Measurements from ENCODE around the gene EN1.
A peak's percentile ranks its signal among the peaks of the same experiment; 100 is the strongest.

EN1 gene

GRCh38 chr2:118855451-118856279, 8.2 kb upstream of the EN1 start:
- peak; percentile 42 for DNase-seq

DNA sequence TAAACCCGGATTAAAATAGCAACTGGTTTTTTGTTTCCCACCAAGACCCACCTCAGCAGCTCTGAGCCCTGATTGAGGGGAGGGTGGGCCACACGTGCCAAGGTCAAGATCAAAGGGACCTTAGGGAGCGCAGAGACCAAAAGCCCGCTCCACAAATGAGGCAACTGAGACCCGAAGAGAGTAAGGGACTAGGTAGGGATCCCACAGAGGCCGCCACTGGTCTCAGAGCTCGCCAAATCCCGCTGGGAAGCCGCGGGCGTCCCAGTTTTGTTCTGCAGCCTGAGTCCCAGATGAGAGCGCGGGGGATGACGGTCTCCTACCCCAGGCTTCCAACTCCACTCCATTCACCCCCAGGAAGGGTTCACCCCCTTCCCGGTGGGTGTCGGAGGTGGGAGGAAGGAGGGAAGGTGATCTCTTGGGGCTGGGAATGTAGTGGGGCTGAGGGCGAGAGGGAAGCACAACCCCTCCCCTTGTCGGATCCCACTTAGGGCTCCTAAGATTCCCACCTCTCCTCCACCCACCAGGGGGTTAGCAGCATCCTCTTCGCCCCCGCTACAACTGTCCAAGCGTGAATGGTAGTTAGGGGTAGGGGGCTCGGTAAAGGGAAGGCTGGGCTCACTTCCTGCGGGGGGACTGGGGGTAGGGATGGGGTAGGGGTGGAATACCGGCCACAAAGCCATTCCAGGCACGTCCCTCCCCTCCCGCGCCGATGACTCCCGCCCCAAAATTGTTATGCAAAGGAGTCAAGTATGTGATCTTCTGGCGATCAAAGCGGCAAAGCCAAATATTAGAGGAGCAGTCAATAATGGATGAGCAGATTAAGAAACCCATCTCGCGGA, 7.3 kb upstream of the EN1 start:
- no peak for DNase-seq

DNA sequence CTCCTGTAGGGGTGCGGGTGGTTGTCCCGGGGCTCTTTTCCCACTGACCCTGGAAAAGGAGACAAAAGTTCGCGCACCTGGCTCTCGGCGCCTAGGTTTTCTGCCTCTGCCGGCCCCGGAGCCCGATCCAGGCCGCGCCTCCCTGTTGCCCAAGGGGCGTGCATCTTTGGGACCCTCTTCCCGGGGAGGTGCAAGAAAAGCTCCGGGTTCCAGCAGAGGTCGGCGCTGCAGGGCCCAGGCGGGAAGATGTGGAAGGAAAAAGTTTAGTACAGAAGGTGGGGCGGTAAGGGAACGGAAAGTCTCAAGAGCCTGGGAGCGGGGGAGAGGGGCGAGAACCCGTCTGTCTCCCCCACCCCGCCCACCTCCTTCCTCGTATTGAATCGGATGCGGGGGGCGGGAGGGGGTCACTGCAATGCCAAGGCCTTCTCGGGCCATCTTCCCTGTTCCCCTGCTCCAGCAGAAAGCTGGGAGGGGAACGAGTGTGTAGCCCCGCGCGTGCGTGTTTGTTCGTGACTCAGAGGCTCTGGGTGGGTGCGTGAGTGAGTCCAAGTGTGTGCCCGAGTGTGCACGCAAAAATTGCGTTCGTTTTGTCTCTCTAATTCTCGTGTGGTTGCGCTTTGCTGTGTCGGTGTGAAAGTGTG, 6.3 kb upstream of the EN1 start:
- no peak for DNase-seq

- no peak for DNase-seq
Measured at GRCh38 chr2:118853129-118853640, 5.7 kb upstream of the EN1 start.

GRCh38 chr2:118852605-118853128, 5.2 kb upstream of the EN1 start:
- DNase-seq = no peak

DNA sequence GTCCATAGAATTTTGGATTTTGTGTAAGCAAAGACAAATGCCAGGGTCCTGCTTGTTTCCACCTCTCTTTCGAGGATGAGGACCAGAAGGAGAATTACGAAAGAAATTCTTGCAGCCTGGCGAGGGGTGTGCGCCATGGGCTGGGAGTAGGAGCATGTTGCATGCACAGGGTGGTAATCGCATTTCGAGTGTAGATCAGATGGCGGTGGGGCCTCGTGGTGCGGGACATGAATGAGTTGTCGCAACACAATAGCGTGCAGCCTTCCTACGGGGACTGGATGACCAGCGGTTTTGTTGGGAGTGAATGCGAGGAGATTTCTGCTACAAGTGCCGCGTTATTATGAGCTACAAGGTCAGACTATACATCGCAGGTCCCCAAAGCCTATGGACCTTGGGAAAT, 4.2 kb upstream of the EN1 start:
- no peak for DNase-seq

DNA sequence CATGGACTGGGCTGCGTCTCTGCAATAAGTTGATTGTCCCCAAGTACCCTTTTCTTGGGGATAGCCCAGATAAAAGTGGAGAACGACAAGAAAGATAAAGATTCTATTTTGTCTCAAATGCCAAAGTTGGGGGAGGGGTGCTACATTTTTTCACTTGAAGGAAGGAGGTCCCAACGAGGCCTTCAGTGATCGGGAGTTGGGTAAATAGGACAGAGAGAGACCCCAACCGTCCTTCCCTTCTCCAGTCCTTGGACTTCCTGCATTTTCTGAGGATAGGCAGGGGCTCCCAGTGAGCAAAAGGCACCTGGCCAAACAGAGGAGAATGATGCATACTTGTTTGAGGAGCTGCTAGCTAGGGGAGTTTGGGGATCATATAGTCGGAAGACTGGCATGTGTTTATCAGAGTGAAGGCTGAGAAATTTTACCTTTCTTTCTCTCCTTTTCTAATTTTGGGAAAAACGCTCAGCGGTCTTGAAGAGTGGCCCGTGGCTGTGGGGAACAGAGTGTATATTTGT, 3.5 kb upstream of the EN1 start:
- no peak for DNase-seq

DNA sequence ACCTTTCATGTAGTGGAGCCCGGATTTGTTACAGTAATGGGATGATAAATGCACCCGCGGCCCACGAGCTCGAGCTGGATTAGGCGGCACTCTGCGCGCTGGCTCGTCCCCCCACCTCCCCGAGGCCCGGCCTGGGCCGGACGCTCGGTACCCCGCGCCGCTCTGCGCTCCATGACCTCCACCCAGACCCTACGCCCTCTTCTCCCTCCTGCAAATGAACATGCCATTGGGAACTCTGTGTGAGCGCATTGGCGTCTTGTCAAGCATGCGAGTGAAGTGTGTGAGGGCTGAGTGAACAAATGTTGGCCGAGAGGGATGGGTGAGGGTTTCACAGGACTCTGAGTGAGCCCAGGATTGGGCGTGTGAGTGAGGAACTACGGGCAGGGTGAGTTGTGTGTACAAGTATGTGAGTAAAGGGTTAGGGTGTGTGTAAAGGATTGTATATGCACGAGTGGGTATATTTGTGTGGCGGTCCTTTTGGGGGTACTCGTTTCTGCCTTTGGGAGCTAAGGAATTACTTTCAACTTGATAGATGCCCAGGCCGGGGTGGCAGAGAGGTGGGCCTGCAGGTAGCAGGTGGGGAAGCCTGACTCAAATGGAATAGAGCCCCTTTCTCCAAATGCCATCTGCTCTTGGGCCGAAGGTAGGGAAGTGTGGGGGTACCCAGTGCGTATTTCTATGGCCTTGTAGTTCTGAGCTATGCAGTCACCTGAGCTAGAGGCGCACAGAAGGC, 2.9 kb upstream of the EN1 start:
- DNase-seq = no peak

DNA sequence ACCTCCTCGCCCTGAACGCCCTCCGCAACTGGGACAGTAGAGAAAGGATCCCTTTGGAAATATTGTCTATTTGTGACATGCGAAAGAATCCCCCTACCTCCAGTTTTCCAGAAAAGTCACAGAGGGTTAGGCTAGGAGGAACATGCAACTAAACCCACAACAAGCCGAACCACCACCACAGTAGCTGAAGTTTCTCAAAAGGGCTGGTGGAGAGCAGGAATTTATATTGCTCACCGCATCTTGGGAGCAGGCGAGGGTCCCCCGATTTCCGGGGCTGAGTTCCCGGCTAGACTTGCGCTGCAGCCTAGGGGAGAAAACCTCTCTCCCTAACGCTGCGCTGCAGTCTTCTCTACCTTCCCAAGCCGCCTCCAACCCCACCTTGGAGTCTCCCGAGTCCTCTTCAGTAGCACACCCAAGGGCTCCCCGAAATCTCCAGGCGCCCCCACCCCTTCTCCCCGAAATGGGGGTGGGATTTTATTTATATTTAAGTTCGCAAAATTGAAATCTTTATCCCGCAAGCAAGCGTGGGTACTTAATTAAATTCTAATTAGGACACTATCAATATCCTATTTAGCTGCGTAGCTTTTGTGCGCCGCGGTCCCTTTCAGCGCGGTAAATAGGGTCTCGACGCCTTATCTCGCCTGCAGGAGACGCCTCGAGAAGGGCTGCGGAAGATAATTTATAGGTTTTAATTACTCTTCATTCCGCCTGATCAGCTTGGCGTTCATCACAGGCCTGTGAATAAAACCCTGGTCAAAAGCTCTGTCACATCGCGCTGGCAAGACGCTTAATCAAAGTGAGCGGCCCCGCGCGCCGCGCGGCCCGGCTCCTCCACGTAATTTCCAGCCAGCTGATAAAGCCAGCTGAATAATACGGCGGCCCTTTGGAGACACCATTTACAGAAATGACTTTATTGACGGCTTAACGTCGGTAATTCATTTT, 2.0 kb upstream of the EN1 start:
- DNase-seq = no peak

DNA sequence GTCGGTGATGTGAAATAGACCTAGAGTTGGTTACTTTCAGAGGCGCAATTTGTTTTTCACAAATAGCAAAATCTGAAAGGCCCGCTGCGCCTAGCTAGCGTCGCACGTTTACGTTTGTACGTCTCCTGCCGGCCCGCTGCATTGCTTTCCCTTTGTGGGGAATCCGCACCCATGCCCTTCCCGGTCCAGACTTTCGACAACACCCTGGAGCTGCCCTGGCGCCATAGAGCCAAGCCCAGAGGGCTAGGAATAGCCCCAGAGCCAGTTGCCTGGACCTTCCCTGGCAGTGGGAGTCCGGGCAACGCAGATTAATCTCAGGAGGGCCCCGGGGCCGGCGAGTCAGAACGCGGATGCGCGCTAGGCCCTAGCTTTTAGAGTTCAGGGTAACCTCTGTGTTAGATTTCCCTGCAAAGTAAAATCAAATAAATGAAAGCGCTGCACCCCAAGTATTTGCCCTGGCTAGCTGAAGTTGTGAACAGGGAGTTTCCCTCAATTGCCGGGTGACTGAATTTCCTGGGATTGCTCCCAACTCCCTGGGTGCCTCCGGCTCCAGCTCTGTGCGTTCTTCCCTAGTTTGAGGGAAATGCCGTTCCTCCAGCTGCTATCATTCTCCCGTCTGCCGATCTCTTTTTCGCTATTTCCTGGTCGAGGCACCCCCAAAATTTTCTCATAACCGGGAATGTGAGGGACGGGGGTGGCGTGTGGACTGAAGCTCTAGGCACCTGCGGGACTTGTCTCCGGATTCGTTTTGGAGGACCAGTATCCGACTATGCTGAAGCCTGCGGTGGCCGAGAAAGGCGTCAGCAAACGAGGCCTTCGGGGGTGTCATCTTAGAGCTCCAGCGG, 1.2 kb upstream of the EN1 start:
- DNase-seq = no peak

GRCh38 chr2:118847762-118848172, 319 bp upstream of the EN1 start:
- no peak for DNase-seq

DNA sequence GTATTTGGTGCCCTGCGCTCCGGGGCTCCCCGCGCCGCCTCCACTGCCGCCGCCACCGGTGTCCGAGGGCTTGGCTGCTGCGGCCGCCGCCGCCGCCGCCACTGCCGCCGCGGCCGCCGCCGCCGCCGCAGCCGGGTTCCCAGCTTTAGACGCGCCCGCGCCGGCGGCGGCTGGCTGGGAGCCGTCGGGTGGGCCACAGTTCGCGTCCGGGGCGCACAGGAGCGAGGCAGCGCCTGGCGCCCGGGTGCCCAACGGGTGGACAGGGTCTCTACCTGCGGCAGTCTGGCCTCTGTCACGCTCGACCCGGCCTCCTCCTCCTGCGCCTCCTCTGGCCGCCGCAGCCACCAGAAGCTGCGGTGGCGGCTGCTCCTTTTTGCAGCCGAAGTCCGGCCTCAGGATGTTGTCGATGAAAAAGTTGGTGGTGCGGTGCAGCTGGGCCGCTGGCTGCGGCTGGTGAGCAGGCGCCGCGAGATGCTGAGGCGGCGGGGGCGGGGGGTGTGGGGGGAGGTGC, 951 bp downstream of the EN1 start:
- DNase-seq = no peak

DNA sequence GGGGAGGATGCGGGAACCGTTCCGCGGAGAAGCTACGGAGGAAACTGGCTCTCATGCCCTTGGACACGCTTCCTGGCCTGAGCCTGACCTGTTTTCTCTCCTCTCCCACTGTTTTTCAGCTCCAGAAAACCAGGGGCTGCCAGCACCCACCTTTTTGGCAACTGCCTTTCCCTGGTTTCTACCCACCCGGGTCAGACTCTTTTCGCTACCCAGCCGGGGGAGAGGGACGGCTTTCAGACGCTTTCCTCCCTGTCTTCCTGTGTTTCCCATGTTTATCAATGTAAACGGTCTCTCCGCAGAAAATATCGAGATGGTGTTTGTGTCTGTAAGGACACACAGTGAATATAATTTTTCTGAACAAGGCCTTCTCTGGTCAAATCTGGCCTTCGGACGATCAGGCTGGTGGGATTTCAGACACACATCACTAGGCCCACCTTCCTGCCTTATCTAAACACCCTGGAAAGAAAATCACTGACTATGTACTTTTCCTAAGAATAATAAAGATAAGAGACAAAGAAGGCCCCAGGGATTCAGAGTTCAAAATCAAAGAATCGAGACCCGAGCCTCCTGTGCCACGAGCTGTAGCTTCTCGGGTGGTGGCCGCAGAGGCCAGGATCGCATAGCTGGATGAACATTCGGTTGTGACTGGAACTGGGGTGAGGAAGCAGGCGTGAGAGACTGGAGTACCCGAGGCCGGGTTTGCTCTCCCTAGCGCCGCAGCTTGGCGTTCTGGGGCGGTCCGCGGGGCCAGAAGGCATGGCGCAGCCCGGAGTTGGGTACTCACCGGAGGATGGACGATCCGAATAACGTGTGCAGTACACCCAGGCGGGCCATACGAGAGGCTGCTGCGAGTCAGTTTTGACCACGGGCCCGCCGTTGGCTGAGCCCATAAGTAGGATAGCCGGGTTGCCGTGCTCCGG, 1.7 kb downstream of the EN1 start:
- DNase-seq = no peak

GRCh38 chr2:118845005-118845521, 2.4 kb downstream of the EN1 start:
- no peak for DNase-seq

GRCh38 chr2:118844261-118845004, 3.0 kb downstream of the EN1 start:
- no peak for DNase-seq

GRCh38 chr2:118843483-118844132, 3.8 kb downstream of the EN1 start:
- DNase-seq = no peak
